Spleen (tissue), 11 donors: ENCODE measurements around the gene LRRC53. TPM values are rescaled to one million over a fixed set of nuclear protein-coding genes. Genes with fewer than 3 reads are reported as not detected.

Experiments used
- DNase-seq: peaks from one replicate; pipeline ENCODE4 v3.0.0-alpha.2; 2020
- H3K27ac ChIP-seq, 8 donors: fragments of 200-600 bp; sonication (generic) in 7 of 8; 1 replicate in 4 of 8; 2 replicates in 4 of 8; pipeline versions ENCODE4 v1.5.0 to v1.8.0; 2016 to 2021; ENCODE audit warnings: inconsistent platforms in 4 of 8, mild to moderate bottlenecking in 4 of 8, moderate library complexity in 1 of 8
- H3K27me3 ChIP-seq, 7 donors: fragments of 200-600 bp; sonication (generic) in 6 of 7; replicated peaks in 1 of 7; 1 replicate in 4 of 7; 2 replicates in 3 of 7; pipeline versions ENCODE4 v1.5.0 to v1.8.0; 2016 to 2021; ENCODE audit warnings: inconsistent platforms in 3 of 7, mild to moderate bottlenecking in 1 of 7
- H3K36me3 ChIP-seq, 6 donors: fragments of 200-600 bp; sonication (generic) in 5 of 6; 1 replicate in 4 of 6; 2 replicates in 2 of 6; pipeline versions ENCODE4 v1.5.0 to v1.8.0; 2016 to 2021; ENCODE audit warnings: inconsistent platforms in 2 of 6
- H3K4me1 ChIP-seq, 6 donors: fragments of 200-600 bp; sonication (generic) in 5 of 6; 1 replicate in 3 of 6; 2 replicates in 3 of 6; pipeline versions ENCODE4 v1.5.0 to v1.8.0; 2016 to 2021; ENCODE audit warnings: inconsistent platforms in 3 of 6
- H3K4me3 ChIP-seq, 8 donors: fragments of 200-600 bp; sonication (generic) in 7 of 8; 1 replicate in 4 of 8; 2 replicates in 4 of 8; pipeline versions ENCODE4 v1.5.0 to v1.8.0; 2016 to 2021; ENCODE audit warnings: inconsistent platforms in 4 of 8, mild to moderate bottlenecking in 4 of 8, moderate library complexity in 2 of 8
- H3K9me3 ChIP-seq, 8 donors: fragments of 200-600 bp; sonication (generic) in 7 of 8; 1 replicate in 4 of 8; 2 replicates in 4 of 8; pipeline versions ENCODE4 v1.5.0 to v1.8.0; 2016 to 2021; ENCODE audit warnings: inconsistent platforms in 4 of 8
- POLR2A ChIP-seq, 3 donors: fragments of 450-650 bp; IDR thresholded peaks; one replicate each; pipeline ENCODE4 v1.5.1; 2017; ENCODE audit warnings: antibody characterized with exemption in 3 of 3, mild to moderate bottlenecking in 1 of 3
- POLR2AphosphoS5 ChIP-seq, 3 donors: sonication (generic); formaldehyde crosslinking; IDR thresholded peaks; one replicate each; pipeline ENCODE4 v1.5.1; 2017; ENCODE audit warnings: antibody characterized with exemption in 3 of 3
- WGBS, 5 donors: extraction: QIAGEN DNeasy Blood & Tissue Kit in 3 of 5; methylation state at CpG; one replicate each; pipeline versions ENCODE4 v1.1.5 to v1.1.7; 2013 to 2018; 5-methylcytosine and 5-hydroxymethylcytosine counted together
- intact Hi-C: fragments of 100-400 bp; cut with DNase I; formaldehyde crosslinking; loops from one replicate; pipeline ENCODE4 v1.15.0; 2023; ENCODE audit warnings: low total_unique reads
- polyA plus RNA-seq, 3 donors: library from polyadenylated mRNA; stranded (reverse); fragments of 200-250 nt; gene quantifications; one replicate each; pipeline ENCODE4 v1.2.1, GENCODE V29; 2013
- total RNA-seq, 7 donors: library from RNA; depleted of rRNA in 3 of 7; stranded (reverse); fragments of >200 nt in 3 of 7; fragmentation: NEBNext Ultra II Directional in 4 of 7; extraction: Animal tissue kit (Norgen Biotek cat#: 25700) in 4 of 7; gene quantifications; one replicate each; pipeline versions ENCODE4 v1.1.0 to v1.2.1, GENCODE V29; 2016 to 2021
- TF ChIP-seq, protein P1 (sequence below), 11 experiments: fragments of 200-600 bp in 7 of 11; fragments of 450-650 bp in 4 of 11; sonication (generic) in 4 of 11; IDR thresholded peaks in 8 of 11; conservative IDR thresholded peaks in 3 of 11; 1 replicate in 7 of 11; 2 replicates in 4 of 11; pipeline versions ENCODE4 v1.4.0 to v1.8.0; 2016 to 2021; ENCODE audit warnings: antibody characterized with exemption in 11 of 11, inconsistent platforms in 4 of 11, mild to moderate bottlenecking in 1 of 11
- donor health status: healthy with polysubstance abuse.
- donor health status: DM: no; HTN: no; CAD: no; lungs with moderate emphysema.
- donor health status: DM: no; HTN: no; CAD: no.
- donor health status: Bipolar disorder and iron deficiency.
- donor health status: healthy.
- donor health status: DM: no; HTN: no; CAD: no.
- donor health status: DM: yes; HTN: yes; CAD: no.

The LRRC53 gene
- total and polyA plus RNA-seq, 10 donors, result not detected

DNA sequence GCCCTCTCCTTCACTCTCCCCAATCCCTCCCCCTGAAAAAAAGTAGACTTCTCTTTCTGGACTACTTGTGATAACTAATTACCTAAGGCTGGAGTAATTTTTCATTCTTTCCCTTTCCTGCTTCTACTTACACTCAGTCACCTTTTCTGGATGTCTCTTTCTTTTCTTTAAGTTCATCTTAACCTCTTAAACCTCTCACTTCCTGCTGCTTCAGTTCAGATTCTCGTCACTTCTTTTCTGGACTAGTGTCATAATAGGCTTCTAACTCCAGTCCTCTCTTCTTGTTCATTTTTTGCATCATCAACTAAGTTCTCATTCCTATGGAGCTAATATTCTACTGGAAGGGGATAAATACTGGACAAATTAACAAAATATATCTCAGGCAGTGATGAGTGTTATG, 75.4 kb downstream of the LRRC53 start:
- 53 to 63% (median 54%) methylated on average over 1 of the region's 1 CpG for WGBS, 5 donors
- intact Hi-C loops, result no loop called here

DNA sequence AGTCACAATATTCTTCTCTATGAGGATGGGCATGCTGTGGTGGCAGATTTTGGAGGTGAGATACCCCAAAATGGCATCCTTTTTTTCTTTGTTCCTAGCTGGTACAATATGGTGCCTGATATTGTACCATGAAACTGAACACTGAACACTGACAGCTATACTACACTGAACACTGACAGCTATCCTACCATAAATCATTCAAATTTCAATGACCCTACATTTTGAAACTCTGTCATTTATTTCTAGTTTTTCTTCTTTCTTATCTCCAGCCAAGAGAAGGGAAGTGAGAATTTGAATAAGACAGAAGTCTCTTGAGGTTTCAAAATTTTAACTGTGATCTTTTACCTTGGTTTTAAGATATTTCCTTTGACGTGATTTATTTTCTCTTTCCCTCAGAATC, 76.3 kb downstream of the LRRC53 start:
- H3K4me3 ChIP-seq, result no peak overlapping the region
- H3K27ac ChIP-seq, result no peak overlapping the region
- no peak for DNase-seq
- no peaks in the 10 kb centered on the region for H3K9me3 ChIP-seq
- no peaks in the 10 kb centered on the region for H3K4me1 ChIP-seq
- WGBS, 5 donors, result 56 to 70% (median 66%) methylated on average over 1 of the region's 1 CpG
- H3K36me3 ChIP-seq, result no peaks in the 10 kb centered on the region
- TF ChIP-seq POLR2AphosphoS5 (IDR thresholded peaks at IDR 0.05) (no peak), POLR2A (IDR thresholded peaks at IDR 0.05) (no peak)
- TF ChIP-seq, protein P1, sequence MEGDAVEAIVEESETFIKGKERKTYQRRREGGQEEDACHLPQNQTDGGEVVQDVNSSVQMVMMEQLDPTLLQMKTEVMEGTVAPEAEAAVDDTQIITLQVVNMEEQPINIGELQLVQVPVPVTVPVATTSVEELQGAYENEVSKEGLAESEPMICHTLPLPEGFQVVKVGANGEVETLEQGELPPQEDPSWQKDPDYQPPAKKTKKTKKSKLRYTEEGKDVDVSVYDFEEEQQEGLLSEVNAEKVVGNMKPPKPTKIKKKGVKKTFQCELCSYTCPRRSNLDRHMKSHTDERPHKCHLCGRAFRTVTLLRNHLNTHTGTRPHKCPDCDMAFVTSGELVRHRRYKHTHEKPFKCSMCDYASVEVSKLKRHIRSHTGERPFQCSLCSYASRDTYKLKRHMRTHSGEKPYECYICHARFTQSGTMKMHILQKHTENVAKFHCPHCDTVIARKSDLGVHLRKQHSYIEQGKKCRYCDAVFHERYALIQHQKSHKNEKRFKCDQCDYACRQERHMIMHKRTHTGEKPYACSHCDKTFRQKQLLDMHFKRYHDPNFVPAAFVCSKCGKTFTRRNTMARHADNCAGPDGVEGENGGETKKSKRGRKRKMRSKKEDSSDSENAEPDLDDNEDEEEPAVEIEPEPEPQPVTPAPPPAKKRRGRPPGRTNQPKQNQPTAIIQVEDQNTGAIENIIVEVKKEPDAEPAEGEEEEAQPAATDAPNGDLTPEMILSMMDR (IDR thresholded peaks at IDR 0.05 in 8 of 11, conservative IDR thresholded peaks at IDR 0.05 in 3 of 11), result no peak
- no peaks in the 10 kb centered on the region for H3K27me3 ChIP-seq
- intact Hi-C loops, result no loop called here

More for the DNA sequence above, 75.4 kb downstream of the LRRC53 start:
- Histone ChIP-seq H3K4me3 (no peak overlapping the region), H3K36me3 (no peaks in the 10 kb centered on the region), H3K27me3 (no peaks in the 10 kb centered on the region), H3K9me3 (no peaks in the 10 kb centered on the region), H3K27ac (no peak overlapping the region), H3K4me1 (no peaks in the 10 kb centered on the region)
- DNase-seq, result no peak
- TF ChIP-seq, protein P1 (IDR thresholded peaks at IDR 0.05 in 8 of 11, conservative IDR thresholded peaks at IDR 0.05 in 3 of 11), result no peak
- TF ChIP-seq POLR2AphosphoS5 (IDR thresholded peaks at IDR 0.05) (no peak), POLR2A (IDR thresholded peaks at IDR 0.05) (no peak)

DNA sequence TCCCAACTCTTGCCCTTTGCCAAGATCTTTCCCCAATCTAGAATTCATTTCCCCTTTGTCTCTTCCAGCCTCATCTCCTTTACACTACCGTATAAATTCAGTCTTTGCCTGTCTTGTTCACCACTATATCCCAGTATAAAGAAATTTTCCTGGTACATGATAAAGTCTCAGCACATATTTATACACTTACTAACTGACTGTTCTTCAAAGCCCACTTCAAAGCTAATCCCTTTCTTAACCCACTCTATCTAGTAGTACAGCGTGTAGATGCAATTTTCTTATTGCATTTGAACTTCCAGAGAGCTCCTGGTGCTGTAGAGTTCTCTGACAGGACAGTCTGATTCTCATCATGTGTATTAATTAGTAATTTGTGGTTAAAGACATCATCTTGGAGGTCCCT, 78.1 kb downstream of the LRRC53 start:
- Histone ChIP-seq H3K27ac (no peak overlapping the region), H3K4me1 (no peaks in the 10 kb centered on the region), H3K9me3 (no peaks in the 10 kb centered on the region), H3K27me3 (no peaks in the 10 kb centered on the region), H3K4me3 (no peak overlapping the region), H3K36me3 (no peaks in the 10 kb centered on the region)
- TF ChIP-seq, protein P1 (IDR thresholded peaks at IDR 0.05 in 8 of 11, conservative IDR thresholded peaks at IDR 0.05 in 3 of 11), result no peak
- TF ChIP-seq POLR2AphosphoS5 (IDR thresholded peaks at IDR 0.05) (no peak), POLR2A (IDR thresholded peaks at IDR 0.05) (no peak)
- DNase-seq, result no peak
- WGBS, 5 donors, result 62 to 81% (median 75%) methylated on average over 2 of the region's 2 CpGs
- intact Hi-C loops, result no loop called here

DNA sequence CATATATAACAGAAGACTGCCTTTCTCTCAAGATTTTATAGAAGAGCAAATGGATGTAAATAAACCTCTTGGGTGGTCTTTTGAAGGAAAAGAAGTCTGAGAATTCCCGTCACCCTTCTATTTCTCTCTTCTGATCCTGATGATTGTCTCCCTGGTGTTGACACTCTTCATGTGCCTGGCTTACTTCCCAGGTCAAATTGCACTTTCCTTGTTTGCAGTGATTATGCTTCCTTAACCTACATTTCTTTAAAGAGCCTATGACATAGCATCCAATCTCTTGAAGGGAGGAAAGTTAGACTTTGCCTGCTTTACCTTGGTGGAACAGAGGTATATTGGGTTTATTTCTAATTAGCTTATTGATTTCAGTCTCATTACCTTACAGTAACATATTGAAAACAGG, 80.1 kb downstream of the LRRC53 start:
- no peak overlapping the region for H3K27ac ChIP-seq
- no peaks in the 10 kb centered on the region for H3K9me3 ChIP-seq
- TF ChIP-seq POLR2AphosphoS5 (IDR thresholded peaks at IDR 0.05) (no peak), POLR2A (IDR thresholded peaks at IDR 0.05) (no peak)
- TF ChIP-seq, protein P1 (IDR thresholded peaks at IDR 0.05 in 8 of 11, conservative IDR thresholded peaks at IDR 0.05 in 3 of 11), result no peak
- intact Hi-C loops, result no loop called here
- H3K36me3 ChIP-seq, result no peaks in the 10 kb centered on the region
- no peak overlapping the region for H3K4me3 ChIP-seq
- no peaks in the 10 kb centered on the region for H3K27me3 ChIP-seq
- no peak for DNase-seq
- WGBS, 5 donors, result 0 to 33% (median 0%) methylated on average over 1 of the region's 1 CpG
- no peaks in the 10 kb centered on the region for H3K4me1 ChIP-seq
